ENCODE results near the gene GAS7. TPM values are rescaled to one million over a fixed set of nuclear protein-coding genes. Genes with fewer than 3 reads are reported as not detected.

GAS7 gene
- total and polyA plus RNA-seq, 4 donors, result 1.2 to 136 (median 32.3) TPM

GRCh38 chr17:10091046-10091445, 107.4 kb downstream of the GAS7 start:
- Histone ChIP-seq H3K27ac (ENCODE audit: low read depth in 1 of 2, low read length in 2 of 2) (no peak overlapping the region), H3K27me3 (ENCODE audit: control insufficient read depth in 1 of 2, insufficient read depth in 2 of 2, low read length in 1 of 2) (no peaks in the 10 kb centered on the region), H3K36me3 (ENCODE audit: control insufficient read depth in 1 of 2, insufficient read depth in 2 of 2, low read length in 1 of 2) (no peaks in the 10 kb centered on the region), H3K4me1 (ENCODE audit: control insufficient read depth in 1 of 2, insufficient read depth in 2 of 2, low read length in 2 of 2) (no peaks in the 10 kb centered on the region), H3K9me3 (ENCODE audit: control insufficient read depth, low read length) (peaks cover 5% of the 10 kb centered on the region), H3K4me3 (ENCODE audit: low read length in 2 of 2) (no peak overlapping the region)
- WGBS, 2 donors, result 44 to 70% methylated on average over 5 of the region's 5 CpGs
- DNase-seq (no peak), ATAC-seq (ENCODE audit: low FRiP score) (no peak)
- intact Hi-C loops (cut with DNase I), result no loop called here

- H3K36me3 ChIP-seq (ENCODE audit: control insufficient read depth in 1 of 2, insufficient read depth in 2 of 2, low read length in 1 of 2), result no peaks in the 10 kb centered on the region
- intact Hi-C loops (cut with DNase I), result no loop called here
- 55 to 61% methylated on average over 4 of the region's 4 CpGs for WGBS, 2 donors
- peaks cover 5% of the 10 kb centered on the region for H3K9me3 ChIP-seq (ENCODE audit: control insufficient read depth, low read length)
- DNase-seq (no peak), ATAC-seq (ENCODE audit: low FRiP score) (no peak)
- no peak overlapping the region for H3K27ac ChIP-seq (ENCODE audit: low read depth in 1 of 2, low read length in 2 of 2)
- H3K4me1 ChIP-seq (ENCODE audit: control insufficient read depth in 1 of 2, insufficient read depth in 2 of 2, low read length in 2 of 2), result no peaks in the 10 kb centered on the region
- no peaks in the 10 kb centered on the region for H3K27me3 ChIP-seq (ENCODE audit: control insufficient read depth in 1 of 2, insufficient read depth in 2 of 2, low read length in 1 of 2)
- H3K4me3 ChIP-seq (ENCODE audit: low read length in 2 of 2), result no peak overlapping the region
Measured at GRCh38 chr17:10089196-10089804, 109.1 kb downstream of the GAS7 start.

- Histone ChIP-seq H3K27me3 (ENCODE audit: control insufficient read depth in 1 of 2, insufficient read depth in 2 of 2, low read length in 1 of 2) (no peaks in the 10 kb centered on the region), H3K4me1 (ENCODE audit: control insufficient read depth in 1 of 2, insufficient read depth in 2 of 2, low read length in 2 of 2) (no peaks in the 10 kb centered on the region), H3K36me3 (ENCODE audit: control insufficient read depth in 1 of 2, insufficient read depth in 2 of 2, low read length in 1 of 2) (no peaks in the 10 kb centered on the region), H3K9me3 (ENCODE audit: control insufficient read depth, low read length) (peaks cover 5% of the 10 kb centered on the region), H3K27ac (ENCODE audit: low read depth in 1 of 2, low read length in 2 of 2) (no peak overlapping the region), H3K4me3 (ENCODE audit: low read length in 2 of 2) (no peak overlapping the region)
- peak in 1 of 2 donors; percentile 5 for DNase-seq
- 67 to 82% methylated on average over 6 of the region's 6 CpGs for WGBS, 2 donors
- intact Hi-C loops (cut with DNase I), result no loop called here
- no peak for ATAC-seq (ENCODE audit: low FRiP score)
Measured at GRCh38 chr17:10088444-10088843, 110.0 kb downstream of the GAS7 start.

GRCh38 chr17:10087355-10087754, 111.1 kb downstream of the GAS7 start:
- peaks cover 3% of the 10 kb centered on the region for H3K9me3 ChIP-seq (ENCODE audit: control insufficient read depth, low read length)
- no peaks in the 10 kb centered on the region for H3K27me3 ChIP-seq (ENCODE audit: control insufficient read depth in 1 of 2, insufficient read depth in 2 of 2, low read length in 1 of 2)
- WGBS, 2 donors, result 83 to 90% methylated on average over 3 of the region's 3 CpGs
- no peaks in the 10 kb centered on the region for H3K4me1 ChIP-seq (ENCODE audit: control insufficient read depth in 1 of 2, insufficient read depth in 2 of 2, low read length in 2 of 2)
- DNase-seq (peak in 1 of 2 donors; percentile 17), ATAC-seq (ENCODE audit: low FRiP score) (no peak)
- H3K4me3 ChIP-seq (ENCODE audit: low read length in 2 of 2), result no peak overlapping the region
- no peaks in the 10 kb centered on the region for H3K36me3 ChIP-seq (ENCODE audit: control insufficient read depth in 1 of 2, insufficient read depth in 2 of 2, low read length in 1 of 2)
- intact Hi-C loops (cut with DNase I), result no loop called here
- no peak overlapping the region for H3K27ac ChIP-seq (ENCODE audit: low read depth in 1 of 2, low read length in 2 of 2)

- Histone ChIP-seq H3K4me1 (ENCODE audit: control insufficient read depth in 1 of 2, insufficient read depth in 2 of 2, low read length in 2 of 2) (no peaks in the 10 kb centered on the region), H3K27ac (ENCODE audit: low read depth in 1 of 2, low read length in 2 of 2) (no peak overlapping the region), H3K36me3 (ENCODE audit: control insufficient read depth in 1 of 2, insufficient read depth in 2 of 2, low read length in 1 of 2) (no peaks in the 10 kb centered on the region), H3K4me3 (ENCODE audit: low read length in 2 of 2) (no peak overlapping the region), H3K9me3 (ENCODE audit: control insufficient read depth, low read length) (peaks cover 2% of the 10 kb centered on the region), H3K27me3 (ENCODE audit: control insufficient read depth in 1 of 2, insufficient read depth in 2 of 2, low read length in 1 of 2) (no peaks in the 10 kb centered on the region)
- intact Hi-C loops (cut with DNase I), result no loop called here
- ATAC-seq (ENCODE audit: low FRiP score), result no peak
- WGBS, 2 donors, result 92 to 98% methylated on average over 3 of the region's 3 CpGs
- DNase-seq, result peak in 1 of 2 donors; percentile 7
Measured at GRCh38 chr17:10083864-10084263, 114.5 kb downstream of the GAS7 start.

- Histone ChIP-seq H3K4me1 (ENCODE audit: control insufficient read depth in 1 of 2, insufficient read depth in 2 of 2, low read length in 2 of 2) (no peaks in the 10 kb centered on the region), H3K4me3 (ENCODE audit: low read length in 2 of 2) (no peak overlapping the region), H3K27ac (ENCODE audit: low read depth in 1 of 2, low read length in 2 of 2) (no peak overlapping the region), H3K9me3 (ENCODE audit: control insufficient read depth, low read length) (peaks cover 2% of the 10 kb centered on the region), H3K27me3 (ENCODE audit: control insufficient read depth in 1 of 2, insufficient read depth in 2 of 2, low read length in 1 of 2) (no peaks in the 10 kb centered on the region), H3K36me3 (ENCODE audit: control insufficient read depth in 1 of 2, insufficient read depth in 2 of 2, low read length in 1 of 2) (no peaks in the 10 kb centered on the region)
- intact Hi-C loops (cut with DNase I), result no loop called here
- no peak for DNase-seq
- no peak for ATAC-seq (ENCODE audit: low FRiP score)
- 91 to 97% methylated on average over 2 of the region's 2 CpGs for WGBS, 2 donors
Measured at GRCh38 chr17:10082795-10083194, 115.6 kb downstream of the GAS7 start.

GRCh38 chr17:10081571-10082169, 116.7 kb downstream of the GAS7 start:
- H3K27ac ChIP-seq (ENCODE audit: low read depth in 1 of 2, low read length in 2 of 2), result no peak overlapping the region
- ATAC-seq (ENCODE audit: low FRiP score) (no peak), DNase-seq (no peak)
- WGBS, 2 donors, result 57% methylated on average over 8 of the region's 8 CpGs
- H3K9me3 ChIP-seq (ENCODE audit: control insufficient read depth, low read length), result peaks cover 4% of the 10 kb centered on the region
- no peaks in the 10 kb centered on the region for H3K36me3 ChIP-seq (ENCODE audit: control insufficient read depth in 1 of 2, insufficient read depth in 2 of 2, low read length in 1 of 2)
- no peaks in the 10 kb centered on the region for H3K4me1 ChIP-seq (ENCODE audit: control insufficient read depth in 1 of 2, insufficient read depth in 2 of 2, low read length in 2 of 2)
- no peaks in the 10 kb centered on the region for H3K27me3 ChIP-seq (ENCODE audit: control insufficient read depth in 1 of 2, insufficient read depth in 2 of 2, low read length in 1 of 2)
- intact Hi-C loops (cut with DNase I), result no loop called here
- no peak overlapping the region for H3K4me3 ChIP-seq (ENCODE audit: low read length in 2 of 2)

- no peak for DNase-seq
- no peak overlapping the region for H3K4me3 ChIP-seq (ENCODE audit: low read length in 2 of 2)
- WGBS, 2 donors, result 78 to 82% methylated on average over 4 of the region's 4 CpGs
Measured at GRCh38 chr17:10077561-10078299, 120.7 kb downstream of the GAS7 start.

GRCh38 chr17:10075919-10076318, 122.5 kb downstream of the GAS7 start:
- Histone ChIP-seq H3K27ac (ENCODE audit: low read depth in 1 of 2, low read length in 2 of 2) (no peak overlapping the region), H3K4me1 (ENCODE audit: control insufficient read depth in 1 of 2, insufficient read depth in 2 of 2, low read length in 2 of 2) (no peaks in the 10 kb centered on the region), H3K9me3 (ENCODE audit: control insufficient read depth, low read length) (peaks cover 2% of the 10 kb centered on the region), H3K36me3 (ENCODE audit: control insufficient read depth in 1 of 2, insufficient read depth in 2 of 2, low read length in 1 of 2) (no peaks in the 10 kb centered on the region), H3K27me3 (ENCODE audit: control insufficient read depth in 1 of 2, insufficient read depth in 2 of 2, low read length in 1 of 2) (no peaks in the 10 kb centered on the region), H3K4me3 (ENCODE audit: low read length in 2 of 2) (no peak overlapping the region)
- intact Hi-C loops (cut with DNase I), result no loop called here
- ATAC-seq (ENCODE audit: low FRiP score) (no peak), DNase-seq (peak in 1 of 2 donors; percentile 5)
- 64 to 76% methylated on average over 4 to 5 of the region's 5 CpGs for WGBS, 2 donors

More at GRCh38 chr17:10077561-10078299, 120.7 kb downstream of the GAS7 start:
- intact Hi-C loops (cut with DNase I), result no loop called here
- Histone ChIP-seq H3K27ac (ENCODE audit: low read depth in 1 of 2, low read length in 2 of 2) (no peak overlapping the region), H3K9me3 (ENCODE audit: control insufficient read depth, low read length) (peaks cover 2% of the 10 kb centered on the region), H3K4me1 (ENCODE audit: control insufficient read depth in 1 of 2, insufficient read depth in 2 of 2, low read length in 2 of 2) (no peaks in the 10 kb centered on the region), H3K27me3 (ENCODE audit: control insufficient read depth in 1 of 2, insufficient read depth in 2 of 2, low read length in 1 of 2) (no peaks in the 10 kb centered on the region), H3K36me3 (ENCODE audit: control insufficient read depth in 1 of 2, insufficient read depth in 2 of 2, low read length in 1 of 2) (no peaks in the 10 kb centered on the region)
- no peak for ATAC-seq (ENCODE audit: low FRiP score)

All from aorta (tissue), 5 donors.